ENCODE measurements around the gene NCAM2.

Gene NCAM2

DNA sequence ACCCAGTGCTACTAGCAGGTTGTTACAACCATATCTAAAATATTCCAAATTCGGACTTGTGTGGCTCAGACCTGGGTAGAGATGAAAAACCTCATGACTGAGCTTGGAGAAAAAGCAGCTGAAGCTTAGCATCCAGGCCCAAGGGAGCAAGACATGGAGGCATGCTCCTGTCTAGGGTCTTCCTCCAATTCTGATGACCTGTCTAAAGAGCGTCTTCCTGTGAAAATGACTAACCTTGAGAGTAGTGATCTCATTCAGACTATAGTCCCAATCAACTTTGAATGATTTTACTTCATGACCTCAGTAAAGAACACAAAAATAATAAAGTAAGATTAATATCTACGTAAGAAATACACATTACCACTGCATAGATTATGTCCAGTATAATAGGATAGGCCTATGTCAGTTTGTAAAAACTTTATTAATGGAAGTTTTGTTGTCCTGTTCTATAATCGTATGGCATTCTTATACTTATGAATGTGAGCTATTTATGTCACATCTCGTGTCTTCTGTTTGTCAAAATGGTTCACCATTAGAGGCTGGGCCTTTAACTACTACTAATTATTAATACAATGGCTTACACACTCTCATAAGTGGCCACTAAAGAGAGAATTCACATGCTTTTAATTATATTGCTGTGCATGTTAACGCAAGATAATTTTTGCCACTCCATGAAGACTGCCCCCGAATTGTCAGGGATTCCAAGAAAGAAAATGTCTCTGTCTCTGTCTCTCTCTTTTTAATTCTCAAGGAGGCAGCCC lies 201.3 kb downstream of the NCAM2 start:
- DNase-seq (ENCODE audit: low read depth in 2 of 2): peak in 1 of 2 donors; percentile 27
- no peak overlapping the region for H3K4me3 ChIP-seq (replicated peaks in 1 of 2; ENCODE audit: low read depth in 2 of 2, low read length in 2 of 2)
- TF ChIP-seq, protein P1, sequence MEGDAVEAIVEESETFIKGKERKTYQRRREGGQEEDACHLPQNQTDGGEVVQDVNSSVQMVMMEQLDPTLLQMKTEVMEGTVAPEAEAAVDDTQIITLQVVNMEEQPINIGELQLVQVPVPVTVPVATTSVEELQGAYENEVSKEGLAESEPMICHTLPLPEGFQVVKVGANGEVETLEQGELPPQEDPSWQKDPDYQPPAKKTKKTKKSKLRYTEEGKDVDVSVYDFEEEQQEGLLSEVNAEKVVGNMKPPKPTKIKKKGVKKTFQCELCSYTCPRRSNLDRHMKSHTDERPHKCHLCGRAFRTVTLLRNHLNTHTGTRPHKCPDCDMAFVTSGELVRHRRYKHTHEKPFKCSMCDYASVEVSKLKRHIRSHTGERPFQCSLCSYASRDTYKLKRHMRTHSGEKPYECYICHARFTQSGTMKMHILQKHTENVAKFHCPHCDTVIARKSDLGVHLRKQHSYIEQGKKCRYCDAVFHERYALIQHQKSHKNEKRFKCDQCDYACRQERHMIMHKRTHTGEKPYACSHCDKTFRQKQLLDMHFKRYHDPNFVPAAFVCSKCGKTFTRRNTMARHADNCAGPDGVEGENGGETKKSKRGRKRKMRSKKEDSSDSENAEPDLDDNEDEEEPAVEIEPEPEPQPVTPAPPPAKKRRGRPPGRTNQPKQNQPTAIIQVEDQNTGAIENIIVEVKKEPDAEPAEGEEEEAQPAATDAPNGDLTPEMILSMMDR (IDR thresholded peaks at IDR 0.05; ENCODE audit: low read depth, low read length): no peak

DNA sequence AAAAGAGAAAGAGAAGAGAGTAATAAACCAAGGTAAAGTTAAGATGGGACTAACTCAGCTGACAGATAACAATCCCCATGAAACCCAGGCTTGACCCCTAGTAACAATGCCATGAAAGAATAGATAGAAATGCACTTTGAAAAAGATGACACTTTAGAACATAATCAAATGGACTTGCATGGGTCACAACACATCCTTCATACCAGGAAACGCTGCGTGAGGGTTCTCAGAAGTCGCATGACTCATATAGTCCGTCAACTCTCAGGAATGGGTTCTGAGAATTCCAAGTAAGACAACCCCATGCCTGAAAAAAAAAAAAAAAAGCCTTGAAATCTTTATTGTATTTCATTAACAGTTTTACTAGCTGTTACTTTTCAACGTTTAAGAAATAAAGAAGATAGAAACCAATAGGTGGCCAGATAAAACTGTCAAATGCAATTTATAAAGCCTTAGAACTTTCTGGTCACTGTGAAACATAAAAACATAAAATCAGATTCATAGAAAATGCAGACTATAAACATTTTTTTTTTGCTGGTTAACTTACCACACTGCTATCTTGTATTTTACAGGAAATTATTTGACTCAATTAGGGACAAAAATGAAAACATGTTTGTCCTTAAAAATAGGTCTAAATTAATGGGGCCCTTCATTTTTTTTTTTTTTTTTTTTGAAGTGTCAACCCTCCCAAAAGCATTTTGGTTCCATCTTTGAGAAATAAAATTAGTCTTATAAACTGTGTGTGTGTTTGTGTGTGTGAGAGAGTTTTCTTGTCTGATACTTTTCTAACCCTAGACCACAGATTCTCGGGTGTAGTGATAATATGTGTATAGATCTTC lies 202.1 kb downstream of the NCAM2 start:
- peak; percentile 99 to 100 for DNase-seq (ENCODE audit: low read depth in 2 of 2)
- H3K4me3 ChIP-seq (replicated peaks in 1 of 2; ENCODE audit: low read depth in 2 of 2, low read length in 2 of 2): no peak overlapping the region
- TF ChIP-seq, protein P1 (IDR thresholded peaks at IDR 0.05; ENCODE audit: low read depth, low read length): no peak

DNA sequence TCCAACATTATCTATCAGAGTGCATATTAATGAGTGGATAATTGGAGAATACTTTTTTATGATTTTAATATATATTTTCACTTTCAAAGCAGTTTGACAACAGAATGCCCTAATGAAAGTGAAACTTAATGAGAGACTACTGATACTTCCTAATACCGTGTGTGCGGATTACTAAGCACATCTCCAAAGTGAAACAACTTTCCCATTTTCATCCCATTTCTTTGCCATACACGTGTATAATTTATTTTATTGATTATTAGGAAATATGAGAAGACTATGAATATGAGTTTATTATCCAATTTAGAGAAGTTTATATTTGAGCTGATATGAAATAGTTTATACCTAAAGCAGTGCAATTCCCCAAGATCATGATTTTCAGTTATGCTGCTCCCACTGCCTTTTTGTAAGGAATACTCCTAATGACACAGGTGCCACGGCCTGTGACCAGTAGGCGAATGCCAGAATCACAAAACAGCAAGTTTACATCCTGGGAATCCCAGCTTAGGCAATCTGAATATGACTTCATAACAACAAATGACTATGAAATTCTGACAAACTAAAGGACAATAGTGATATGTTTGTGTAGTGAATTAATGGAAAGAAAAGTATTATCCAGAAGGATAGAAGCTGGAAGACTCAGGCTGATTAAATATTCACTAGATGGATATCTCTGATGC lies 202.9 kb downstream of the NCAM2 start:
- no peak overlapping the region for H3K4me3 ChIP-seq (replicated peaks in 1 of 2; ENCODE audit: low read depth in 2 of 2, low read length in 2 of 2)
- TF ChIP-seq, protein P1 (IDR thresholded peaks at IDR 0.05; ENCODE audit: low read depth, low read length): no peak
- DNase-seq (ENCODE audit: low read depth in 2 of 2): peak; percentile 57 to 65

DNA sequence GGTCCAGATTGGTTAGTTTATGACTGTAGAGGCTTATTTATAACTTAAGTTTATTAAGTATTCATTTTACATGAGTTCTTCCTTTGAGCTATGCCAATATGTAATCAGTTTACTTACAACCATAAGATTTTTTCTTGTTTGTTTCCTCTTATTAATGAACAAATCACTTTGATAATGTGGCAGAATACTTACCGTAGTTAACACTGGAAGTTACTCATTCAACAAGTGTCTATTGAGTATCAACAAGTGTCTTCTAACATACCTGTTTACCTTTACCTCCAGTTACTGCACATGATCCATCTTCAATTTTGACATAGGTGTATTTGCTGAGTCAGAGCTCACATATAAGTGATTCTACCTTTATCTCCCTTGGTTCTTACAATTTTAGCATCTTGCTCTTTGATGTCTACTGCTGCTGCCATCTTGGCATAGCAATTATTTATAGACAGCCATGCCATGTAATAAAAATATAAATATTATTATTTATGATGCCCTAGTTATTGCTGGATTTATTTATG lies 205.7 kb downstream of the NCAM2 start:
- no peak for DNase-seq (ENCODE audit: low read depth in 2 of 2)
- no peak overlapping the region for H3K4me3 ChIP-seq (replicated peaks in 1 of 2; ENCODE audit: low read depth in 2 of 2, low read length in 2 of 2)
- TF ChIP-seq, protein P1 (IDR thresholded peaks at IDR 0.05; ENCODE audit: low read depth, low read length): no peak

DNA sequence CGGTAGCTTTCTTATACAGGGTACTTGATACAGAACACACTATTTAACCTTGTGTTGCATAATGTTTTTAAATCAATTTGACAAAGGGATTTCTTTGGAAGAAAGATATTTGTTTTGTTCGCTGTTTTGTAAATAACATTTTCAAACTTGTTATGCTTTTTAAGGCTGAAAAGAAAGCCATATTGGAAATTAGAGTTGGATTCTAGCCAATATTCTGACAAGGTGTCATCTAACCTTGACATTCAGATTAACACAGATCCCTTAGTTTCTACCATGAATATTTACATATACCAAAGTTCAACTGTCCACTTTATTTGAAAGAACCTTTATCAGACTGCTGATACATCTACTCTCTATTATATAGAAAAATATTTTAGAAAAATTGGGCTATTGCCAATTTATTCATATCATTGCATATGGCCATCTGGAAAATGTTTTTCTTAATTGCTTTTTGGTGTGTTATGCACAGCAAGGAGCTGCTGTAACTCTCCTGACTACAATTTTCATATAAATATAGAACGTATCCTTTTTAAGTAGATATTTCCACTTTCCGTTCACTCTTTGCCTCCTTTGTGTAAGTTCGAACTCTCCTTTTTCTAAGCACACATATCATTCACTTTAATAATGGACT lies 206.3 kb downstream of the NCAM2 start:
- no peak for DNase-seq (ENCODE audit: low read depth in 2 of 2)
- TF ChIP-seq, protein P1 (IDR thresholded peaks at IDR 0.05; ENCODE audit: low read depth, low read length): no peak
- H3K4me3 ChIP-seq (replicated peaks in 1 of 2; ENCODE audit: low read depth in 2 of 2, low read length in 2 of 2): no peak overlapping the region

DNA sequence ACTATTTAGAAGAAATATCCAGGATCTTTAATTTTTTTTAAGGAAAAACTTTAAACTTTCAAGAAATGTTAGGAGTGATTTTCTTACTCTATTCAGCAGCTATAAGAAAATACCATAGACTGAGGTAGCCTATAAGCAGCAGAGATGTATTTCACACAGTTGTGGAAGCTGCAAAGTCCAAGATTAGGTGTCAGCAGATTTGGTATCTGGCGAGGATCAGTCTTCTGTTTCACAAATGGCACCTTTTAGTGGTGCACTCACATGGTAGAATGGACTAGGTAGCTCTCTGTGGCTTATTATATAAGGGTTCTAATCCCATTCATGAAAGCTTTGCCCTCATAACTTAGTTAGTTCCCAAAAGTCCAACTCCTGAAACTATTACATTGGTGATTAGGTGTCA lies 207.4 kb downstream of the NCAM2 start:
- TF ChIP-seq, protein P1 (IDR thresholded peaks at IDR 0.05; ENCODE audit: low read depth, low read length): no peak
- DNase-seq (ENCODE audit: low read depth in 2 of 2): no peak

More for the DNA sequence above, 207.4 kb downstream of the NCAM2 start:
- H3K4me3 ChIP-seq (replicated peaks in 1 of 2; ENCODE audit: low read depth in 2 of 2, low read length in 2 of 2): no peak overlapping the region
